ENCODE results near the gene CD36. TPM values are rescaled to one million over a fixed set of nuclear protein-coding genes. Genes with fewer than 3 reads are reported as not detected.

The CD36 gene
- total RNA-seq, 1 donor from 2014 or later: 1.7 TPM

- no peaks in the 10 kb centered on the region for H3K36me3 Mint-ChIP-seq (ENCODE audit: low read depth, unreplicated experiment)
These were observed 44.4 kb upstream of the CD36 start for GRCh38 chr7:80593869-80594586.

GRCh38 chr7:80596933-80597517, 41.4 kb upstream of the CD36 start:
- no peak for DNase-seq (ENCODE audit: low read depth)
- Histone ChIP-seq H3K79me2 (ENCODE audit: insufficient read depth, low read length) (no peaks in the 10 kb centered on the region), H3K4me3 (ENCODE audit: insufficient read depth, low read depth, low read length) (no peak overlapping the region), H4K20me1 (ENCODE audit: insufficient read depth, low read length) (no peaks in the 10 kb centered on the region), H3K27ac (ENCODE audit: low read depth, low read length) (no peak overlapping the region), H3K9ac (ENCODE audit: low read length) (no peak overlapping the region), H3K36me3 (ENCODE audit: insufficient read depth, low read length) (no peaks in the 10 kb centered on the region), H3K27me3 (ENCODE audit: insufficient read depth, low read length) (no peaks in the 10 kb centered on the region), H3K4me1 (ENCODE audit: insufficient read depth, low read length) (no peaks in the 10 kb centered on the region), H3K9me3 (ENCODE audit: insufficient read depth, low read depth, low read length) (no peaks in the 10 kb centered on the region), H3K4me2 (ENCODE audit: low read length) (no peak overlapping the region), H2AFZ (ENCODE audit: low read depth, low read length) (no peak overlapping the region)
- H3K4me1 Mint-ChIP-seq (ENCODE audit: low read depth, unreplicated experiment): no peaks in the 10 kb centered on the region
- H3K27me3 Mint-ChIP-seq (ENCODE audit: low read depth, unreplicated experiment): peaks cover 2% of the 10 kb centered on the region
- peak; percentile 58 for FAIRE-seq
- no peaks in the 10 kb centered on the region for H3K9me3 Mint-ChIP-seq (ENCODE audit: unreplicated experiment)
- no peaks in the 10 kb centered on the region for H3K36me3 Mint-ChIP-seq (ENCODE audit: low read depth, unreplicated experiment)
- H3K4me3 Mint-ChIP-seq (ENCODE audit: unreplicated experiment): no peak overlapping the region
- H3K27ac Mint-ChIP-seq (ENCODE audit: unreplicated experiment): no peak overlapping the region
- TF ChIP-seq CTCF (IDR thresholded peaks at IDR 0.05; ENCODE audit: insufficient read depth, low read depth, low read length) (no peak), EZH2 (IDR thresholded peaks at IDR 0.05; ENCODE audit: insufficient read depth, low read length) (no peak)

More at GRCh38 chr7:80593869-80594586, 44.4 kb upstream of the CD36 start:
- Histone ChIP-seq H3K4me2 (ENCODE audit: low read length) (no peak overlapping the region), H3K79me2 (ENCODE audit: insufficient read depth, low read length) (no peaks in the 10 kb centered on the region), H4K20me1 (ENCODE audit: insufficient read depth, low read length) (no peaks in the 10 kb centered on the region), H3K27me3 (ENCODE audit: insufficient read depth, low read length) (no peaks in the 10 kb centered on the region), H3K4me3 (ENCODE audit: insufficient read depth, low read depth, low read length) (no peak overlapping the region), H3K36me3 (ENCODE audit: insufficient read depth, low read length) (no peaks in the 10 kb centered on the region), H3K9ac (ENCODE audit: low read length) (no peak overlapping the region), H3K27ac (ENCODE audit: low read depth, low read length) (no peak overlapping the region), H3K9me3 (ENCODE audit: insufficient read depth, low read depth, low read length) (no peaks in the 10 kb centered on the region), H3K4me1 (ENCODE audit: insufficient read depth, low read length) (no peaks in the 10 kb centered on the region), H2AFZ (ENCODE audit: low read depth, low read length) (no peak overlapping the region)
- H3K27ac Mint-ChIP-seq (ENCODE audit: unreplicated experiment): no peak overlapping the region
- FAIRE-seq (no peak), DNase-seq (ENCODE audit: low read depth) (no peak)
- H3K4me3 Mint-ChIP-seq (ENCODE audit: unreplicated experiment): no peak overlapping the region
- H3K27me3 Mint-ChIP-seq (ENCODE audit: low read depth, unreplicated experiment): peaks cover 2% of the 10 kb centered on the region
- no peaks in the 10 kb centered on the region for H3K4me1 Mint-ChIP-seq (ENCODE audit: low read depth, unreplicated experiment)
- TF ChIP-seq CTCF (IDR thresholded peaks at IDR 0.05; ENCODE audit: insufficient read depth, low read depth, low read length) (no peak), EZH2 (IDR thresholded peaks at IDR 0.05; ENCODE audit: insufficient read depth, low read length) (no peak)
- no peaks in the 10 kb centered on the region for H3K9me3 Mint-ChIP-seq (ENCODE audit: unreplicated experiment)

GRCh38 chr7:80597875-80598274, 40.6 kb upstream of the CD36 start:
- Mint-ChIP-seq H3K4me1 (ENCODE audit: low read depth, unreplicated experiment) (no peaks in the 10 kb centered on the region), H3K27ac (ENCODE audit: unreplicated experiment) (no peak overlapping the region), H3K9me3 (ENCODE audit: unreplicated experiment) (no peaks in the 10 kb centered on the region), H3K36me3 (ENCODE audit: low read depth, unreplicated experiment) (no peaks in the 10 kb centered on the region), H3K27me3 (ENCODE audit: low read depth, unreplicated experiment) (peaks cover 2% of the 10 kb centered on the region), H3K4me3 (ENCODE audit: unreplicated experiment) (no peak overlapping the region)
- no peaks in the 10 kb centered on the region for H3K9me3 ChIP-seq (ENCODE audit: insufficient read depth, low read depth, low read length)
- DNase-seq (ENCODE audit: low read depth) (no peak), FAIRE-seq (no peak)
- no peak overlapping the region for H3K27ac ChIP-seq (ENCODE audit: low read depth, low read length)
- no peaks in the 10 kb centered on the region for H3K27me3 ChIP-seq (ENCODE audit: insufficient read depth, low read length)
- TF ChIP-seq CTCF (IDR thresholded peaks at IDR 0.05; ENCODE audit: insufficient read depth, low read depth, low read length): no peak
- no peak for TF ChIP-seq EZH2 (IDR thresholded peaks at IDR 0.05; ENCODE audit: insufficient read depth, low read length)
- no peaks in the 10 kb centered on the region for H3K36me3 ChIP-seq (ENCODE audit: insufficient read depth, low read length)
- H4K20me1 ChIP-seq (ENCODE audit: insufficient read depth, low read length): no peaks in the 10 kb centered on the region
- no peaks in the 10 kb centered on the region for H3K79me2 ChIP-seq (ENCODE audit: insufficient read depth, low read length)
- no peak overlapping the region for H3K4me2 ChIP-seq (ENCODE audit: low read length)
- no peak overlapping the region for H3K9ac ChIP-seq (ENCODE audit: low read length)
- H3K4me3 ChIP-seq (ENCODE audit: insufficient read depth, low read depth, low read length): no peak overlapping the region
- H3K4me1 ChIP-seq (ENCODE audit: insufficient read depth, low read length): no peaks in the 10 kb centered on the region
- H2AFZ ChIP-seq (ENCODE audit: low read depth, low read length): no peak overlapping the region

Measured in astrocyte (in vitro differentiated cells and primary cell).